ENCODE measurements around the gene ADAMTS13.
A peak's percentile ranks its signal among the peaks of the same experiment; 100 is the strongest.

ADAMTS13 gene

DNA sequence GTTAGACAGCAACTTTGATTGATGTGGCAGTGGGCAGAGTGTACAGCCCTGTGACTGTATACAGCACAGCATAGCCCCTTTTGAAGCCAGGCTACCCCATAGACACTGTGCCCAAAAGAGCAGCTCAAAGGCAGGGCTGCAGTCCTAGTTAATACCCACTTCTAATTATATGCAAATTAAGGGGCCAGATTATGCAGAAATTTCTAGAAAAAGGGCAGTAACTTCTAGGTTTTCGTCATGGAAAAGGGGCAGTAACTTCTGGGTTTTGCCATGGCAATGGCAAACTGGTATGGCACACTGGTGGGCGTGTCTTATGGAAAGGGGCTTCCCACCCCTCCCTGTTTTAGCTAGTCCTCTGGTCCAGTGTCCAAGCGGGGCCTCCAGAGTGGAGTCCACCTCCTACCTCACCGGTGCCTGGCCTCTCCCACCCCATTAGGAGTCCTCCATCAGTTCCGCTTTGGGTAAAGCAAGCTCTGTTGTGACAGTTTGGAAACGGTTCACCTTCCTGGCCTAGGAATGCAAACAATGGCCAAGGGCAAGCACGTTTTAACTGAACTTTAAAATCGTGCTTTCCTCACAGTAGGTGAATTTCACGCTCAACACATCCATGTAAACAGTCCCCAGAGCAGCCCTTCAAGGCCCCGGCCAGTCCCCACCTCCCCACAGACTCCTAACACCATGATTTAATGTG is 5.6 kb downstream of the ADAMTS13 start:
- DNase-seq = no peak

DNA sequence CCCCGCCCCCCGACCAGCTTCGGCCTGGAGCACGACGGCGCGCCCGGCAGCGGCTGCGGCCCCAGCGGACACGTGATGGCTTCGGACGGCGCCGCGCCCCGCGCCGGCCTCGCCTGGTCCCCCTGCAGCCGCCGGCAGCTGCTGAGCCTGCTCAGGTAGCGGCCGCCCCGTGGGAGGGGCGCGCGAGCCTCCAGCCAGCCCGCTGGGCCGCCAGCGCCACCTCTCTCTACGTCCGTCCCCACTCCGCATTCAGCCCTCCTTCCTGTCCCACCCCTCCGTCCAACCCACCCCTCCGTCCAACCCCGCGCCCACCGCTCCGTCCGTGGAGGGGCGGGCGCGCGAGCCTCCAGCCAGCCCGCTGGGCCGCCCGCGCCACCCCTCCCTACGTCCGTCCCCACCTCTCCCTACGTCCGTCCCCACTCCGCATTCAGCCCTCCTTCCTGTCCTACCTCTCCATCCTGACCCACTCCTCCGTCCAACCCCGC is 6.5 kb downstream of the ADAMTS13 start:
- DNase-seq = peak; percentile 77

DNA sequence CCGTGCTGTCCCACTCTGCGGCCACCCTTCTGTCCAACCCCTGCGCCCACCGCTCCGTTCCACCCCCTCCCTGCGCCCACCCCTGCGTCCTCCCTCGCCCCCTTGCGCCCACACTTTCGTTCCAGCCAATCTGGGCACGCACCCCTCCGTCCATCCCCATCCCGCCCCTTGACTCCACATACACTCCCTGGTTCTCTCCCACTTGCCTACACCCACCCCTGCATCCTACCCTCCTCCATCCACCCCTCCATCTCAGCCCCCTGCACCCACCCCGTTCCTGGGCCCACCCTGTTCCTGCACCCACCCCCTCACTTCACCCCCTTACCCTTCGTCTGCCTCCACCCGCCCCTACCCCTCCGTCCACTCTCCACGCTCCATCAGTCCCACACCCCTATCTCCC is 7.0 kb downstream of the ADAMTS13 start:
- no peak for DNase-seq

DNA sequence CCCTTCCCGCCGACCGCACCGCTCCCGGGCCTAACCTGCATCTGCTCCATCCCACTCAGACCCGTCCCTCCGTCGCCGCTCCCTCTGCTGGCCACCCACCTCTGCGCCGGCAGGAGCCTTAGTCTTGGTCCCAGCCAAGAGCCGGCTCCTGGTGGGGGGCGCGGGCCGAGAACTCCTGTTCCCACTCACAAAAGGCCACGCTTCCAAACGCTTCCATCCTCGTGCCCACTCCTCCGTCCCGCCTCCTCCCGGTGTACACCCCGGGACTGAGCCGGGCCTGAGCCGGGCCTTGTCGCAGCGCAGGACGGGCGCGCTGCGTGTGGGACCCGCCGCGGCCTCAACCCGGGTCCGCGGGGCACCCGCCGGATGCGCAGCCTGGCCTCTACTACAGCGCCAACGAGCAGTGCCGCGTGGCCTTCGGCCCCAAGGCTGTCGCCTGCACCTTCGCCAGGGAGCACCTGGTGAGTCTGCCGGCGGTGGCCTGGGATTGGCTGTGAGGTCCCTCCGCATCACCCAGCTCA is 7.5 kb downstream of the ADAMTS13 start:
- peak; percentile 56 for DNase-seq

DNA sequence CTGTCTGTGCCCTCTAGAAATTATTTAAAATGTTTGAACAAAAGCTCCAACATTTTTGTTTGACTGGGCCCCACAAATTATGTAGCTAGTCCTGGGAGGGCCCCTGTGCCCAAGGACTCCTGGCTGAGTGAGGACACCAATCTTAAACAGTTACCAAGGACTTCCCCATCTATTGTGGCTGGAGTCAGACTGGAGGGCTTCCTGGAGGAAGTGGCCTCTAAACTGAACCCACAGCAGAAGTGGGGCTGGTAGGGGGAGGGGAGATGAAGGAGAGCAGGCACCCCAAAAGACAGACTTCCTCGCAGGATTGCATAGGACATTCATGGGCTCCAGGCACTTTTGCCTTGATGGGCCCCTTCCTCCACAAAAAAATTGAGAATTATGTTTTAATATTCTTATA is 8.1 kb downstream of the ADAMTS13 start:
- DNase-seq = no peak

DNA sequence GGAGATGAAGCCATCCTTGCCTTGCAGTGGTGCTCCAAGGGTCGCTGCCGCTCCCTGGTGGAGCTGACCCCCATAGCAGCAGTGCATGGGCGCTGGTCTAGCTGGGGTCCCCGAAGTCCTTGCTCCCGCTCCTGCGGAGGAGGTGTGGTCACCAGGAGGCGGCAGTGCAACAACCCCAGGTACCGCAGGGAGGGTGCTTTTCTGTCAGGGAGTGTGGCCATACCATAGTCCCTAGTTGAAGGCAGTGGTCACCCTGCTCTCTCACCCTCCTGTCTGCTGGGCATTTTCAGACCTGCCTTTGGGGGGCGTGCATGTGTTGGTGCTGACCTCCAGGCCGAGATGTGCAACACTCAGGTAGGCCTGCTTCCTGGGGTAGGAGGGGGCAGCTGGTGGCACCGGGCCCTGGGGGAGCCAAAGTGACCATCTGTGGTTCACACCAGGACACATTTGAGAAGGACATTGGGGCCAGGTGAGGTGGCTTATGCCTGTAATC is 11.2 kb downstream of the ADAMTS13 start:
- no peak for DNase-seq

DNA sequence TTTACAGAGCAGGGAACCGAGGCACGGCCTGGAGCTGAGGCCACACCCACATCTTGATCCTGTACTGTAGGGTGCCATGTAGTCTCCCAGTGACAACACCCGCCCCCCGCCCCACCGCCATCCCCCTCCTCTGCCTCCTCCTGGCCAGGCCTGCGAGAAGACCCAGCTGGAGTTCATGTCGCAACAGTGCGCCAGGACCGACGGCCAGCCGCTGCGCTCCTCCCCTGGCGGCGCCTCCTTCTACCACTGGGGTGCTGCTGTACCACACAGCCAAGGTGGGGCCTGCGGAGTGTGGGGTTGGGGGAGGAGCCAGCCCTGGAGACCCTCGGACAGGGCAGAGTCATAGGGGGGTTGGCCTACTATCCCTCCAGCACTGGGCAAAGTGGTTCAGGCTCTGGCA is 14.5 kb downstream of the ADAMTS13 start:
- DNase-seq = no peak

DNA sequence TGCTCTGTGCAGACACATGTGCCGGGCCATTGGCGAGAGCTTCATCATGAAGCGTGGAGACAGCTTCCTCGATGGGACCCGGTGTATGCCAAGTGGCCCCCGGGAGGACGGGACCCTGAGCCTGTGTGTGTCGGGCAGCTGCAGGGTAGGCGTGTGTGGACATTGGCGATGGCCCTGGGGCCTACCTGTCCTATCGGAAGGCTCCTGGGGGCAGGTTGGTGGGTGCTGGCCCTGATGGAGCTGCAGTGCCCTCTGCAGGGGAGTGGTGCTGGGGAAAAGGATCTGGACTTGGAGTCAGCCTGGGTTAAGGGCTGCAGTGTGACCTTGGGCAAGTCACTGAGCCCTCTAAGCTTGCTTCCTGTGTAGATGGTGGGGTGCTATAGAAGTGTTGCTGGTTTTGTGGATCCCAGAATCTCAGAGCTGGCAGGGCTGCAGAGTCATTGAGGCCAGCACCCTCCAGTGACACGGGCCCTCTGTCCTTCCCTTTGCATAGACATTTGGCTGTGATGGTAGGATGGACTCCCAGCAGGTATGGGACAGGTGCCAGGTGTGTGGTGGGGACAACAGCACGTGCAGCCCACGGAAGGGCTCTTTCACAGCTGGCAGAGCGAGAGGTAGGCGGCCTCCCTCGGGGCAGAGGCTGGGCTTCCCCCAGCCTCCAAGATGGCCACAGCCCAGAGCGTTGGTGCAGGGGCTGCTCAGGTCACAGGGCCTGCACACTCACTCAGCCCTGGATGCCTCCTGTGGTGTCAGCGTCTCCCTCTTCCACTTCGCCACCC is 15.8 kb downstream of the ADAMTS13 start:
- peak; percentile 53 for DNase-seq

DNA sequence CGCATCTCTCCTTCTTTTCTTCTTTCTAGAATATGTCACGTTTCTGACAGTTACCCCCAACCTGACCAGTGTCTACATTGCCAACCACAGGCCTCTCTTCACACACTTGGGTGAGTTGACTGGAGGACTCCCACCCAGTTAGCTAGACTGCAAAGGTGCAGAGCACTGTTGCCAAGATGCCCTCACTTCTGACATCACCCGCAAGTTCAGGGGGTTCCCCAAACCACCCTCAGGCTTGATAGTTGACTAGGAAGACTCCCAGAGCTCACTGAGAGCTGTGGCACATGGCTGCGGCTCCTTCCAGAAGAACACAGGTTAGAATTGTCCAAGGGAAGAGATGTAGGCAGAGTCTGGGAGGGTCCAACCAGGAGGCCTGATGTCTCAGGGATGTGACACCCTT is 17.2 kb downstream of the ADAMTS13 start:
- DNase-seq = no peak

DNA sequence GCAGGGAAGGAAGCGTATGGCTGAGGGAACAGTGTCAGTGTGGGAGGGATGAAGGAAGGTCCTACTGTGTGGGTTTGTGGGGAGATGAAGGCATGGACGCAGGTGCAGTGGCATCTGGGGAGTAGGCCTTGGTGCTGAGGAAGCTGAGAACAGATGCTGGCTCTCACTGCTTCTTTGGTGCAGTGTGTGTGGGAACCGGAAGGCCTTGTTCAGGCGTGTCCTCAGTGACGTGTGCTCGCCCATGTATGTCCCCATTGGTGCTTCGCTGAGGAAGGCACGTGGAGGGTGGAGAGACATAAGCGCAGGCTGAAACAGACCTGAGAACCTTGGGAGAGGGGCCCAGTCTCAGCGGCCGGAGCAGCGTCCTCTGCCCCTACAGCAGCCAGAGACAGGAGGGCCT is 18.7 kb downstream of the ADAMTS13 start:
- no peak for DNase-seq

DNA sequence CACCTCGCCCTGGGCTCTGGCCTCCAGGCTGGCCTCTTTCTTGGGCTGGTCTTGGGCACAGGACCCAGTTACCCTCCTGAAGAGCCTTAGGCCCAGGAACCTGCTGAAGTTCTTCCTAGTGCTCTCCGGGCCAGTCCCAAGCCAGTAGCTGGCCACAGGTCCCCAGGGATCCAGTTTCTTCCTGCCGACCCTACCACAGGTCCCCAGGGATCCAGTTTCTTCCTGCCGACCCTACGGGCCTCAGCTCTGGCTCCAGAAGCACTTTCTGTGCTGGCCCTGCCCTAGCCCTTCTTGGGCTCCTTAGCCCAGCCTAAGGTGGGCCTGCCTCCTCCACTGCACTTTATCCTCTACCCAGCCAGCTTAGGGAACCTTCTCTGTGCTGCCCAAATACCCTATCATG is 19.4 kb downstream of the ADAMTS13 start:
- no peak for DNase-seq

DNA sequence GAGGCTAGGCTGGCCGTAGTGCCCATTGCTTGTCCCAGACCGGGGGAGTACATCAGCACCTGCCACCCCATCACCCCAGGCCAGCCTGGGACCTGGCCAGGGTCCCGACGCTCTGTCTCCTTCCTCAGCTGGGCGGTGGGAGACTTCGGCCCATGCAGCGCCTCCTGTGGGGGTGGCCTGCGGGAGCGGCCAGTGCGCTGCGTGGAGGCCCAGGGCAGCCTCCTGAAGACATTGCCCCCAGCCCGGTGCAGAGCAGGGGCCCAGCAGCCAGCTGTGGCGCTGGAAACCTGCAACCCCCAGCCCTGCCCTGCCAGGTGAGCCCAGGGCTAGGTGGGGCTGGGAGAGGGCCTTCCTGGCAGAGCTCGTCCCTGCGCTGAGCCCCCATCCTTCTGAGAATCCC is 21.1 kb downstream of the ADAMTS13 start:
- DNase-seq = no peak

DNA sequence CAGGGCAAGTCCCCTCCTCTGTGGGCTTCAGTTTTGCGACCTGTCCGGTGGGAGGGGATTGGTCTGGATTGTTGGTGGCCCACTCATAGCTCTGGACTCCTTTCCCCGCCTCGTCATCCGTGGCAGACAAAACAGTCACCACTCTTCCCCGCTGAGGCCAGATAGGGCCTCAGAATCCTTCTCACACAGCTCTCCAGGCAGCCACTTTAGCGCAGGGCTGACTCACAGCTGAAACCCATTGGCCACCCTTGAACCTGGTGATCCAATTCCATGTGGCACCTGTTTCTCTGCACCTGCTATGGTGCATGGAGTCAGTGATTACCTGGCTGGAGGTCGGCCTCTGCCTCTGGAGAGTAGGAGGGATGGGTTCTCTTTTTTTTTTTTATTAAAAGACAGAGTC is 21.8 kb downstream of the ADAMTS13 start:
- DNase-seq = no peak

DNA sequence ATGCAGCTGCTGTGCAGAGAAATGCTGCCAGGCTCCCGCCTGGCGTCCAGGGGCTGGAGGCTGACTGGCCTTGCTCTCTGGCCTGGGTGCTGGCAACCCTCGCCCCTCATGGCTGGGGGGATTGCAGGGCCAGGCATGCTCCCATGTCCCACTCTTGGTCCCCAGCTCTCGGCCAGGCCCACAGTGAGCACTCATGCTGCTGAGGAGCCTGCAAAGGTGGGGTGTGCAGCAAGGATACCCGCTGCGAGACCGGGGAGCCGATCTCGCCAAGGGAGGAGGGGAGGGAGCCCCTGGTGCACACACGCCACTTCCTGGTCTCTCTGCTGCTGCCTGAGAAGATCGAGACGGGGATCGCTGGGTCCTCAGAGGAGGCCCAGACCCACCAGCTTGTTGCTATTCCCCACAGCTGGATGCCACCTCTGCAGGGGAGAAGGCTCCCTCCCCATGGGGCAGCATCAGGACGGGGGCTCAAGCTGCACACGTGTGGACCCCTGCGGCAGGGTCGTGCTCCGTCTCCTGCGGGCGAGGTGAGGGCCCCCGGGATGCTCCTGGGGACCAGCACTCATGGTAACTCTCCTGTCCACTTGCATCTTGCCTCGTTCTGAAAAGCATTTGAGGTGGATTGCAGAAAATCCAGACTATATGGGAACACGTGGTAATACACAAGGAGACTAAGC is 23.3 kb downstream of the ADAMTS13 start:
- no peak for DNase-seq

DNA sequence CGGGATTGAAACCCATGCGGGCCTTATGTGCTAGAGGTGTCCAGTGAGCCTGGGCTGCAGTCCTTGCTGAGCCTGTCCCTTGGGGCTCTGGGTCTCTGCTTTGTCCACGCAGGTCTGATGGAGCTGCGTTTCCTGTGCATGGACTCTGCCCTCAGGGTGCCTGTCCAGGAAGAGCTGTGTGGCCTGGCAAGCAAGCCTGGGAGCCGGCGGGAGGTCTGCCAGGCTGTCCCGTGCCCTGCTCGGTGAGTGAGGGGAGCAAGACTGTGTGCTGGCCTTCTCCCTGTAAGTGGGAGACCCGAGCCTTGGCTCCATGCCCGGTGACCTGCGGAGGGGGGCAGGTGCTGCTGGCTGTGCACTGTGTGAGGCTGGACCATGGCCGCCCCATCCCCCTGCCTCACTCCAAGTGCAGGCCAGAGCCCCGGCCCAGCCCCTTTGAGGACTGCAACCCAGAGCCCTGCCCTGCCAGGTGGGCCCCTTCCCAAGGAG is 26.4 kb downstream of the ADAMTS13 start:
- no peak for DNase-seq

DNA sequence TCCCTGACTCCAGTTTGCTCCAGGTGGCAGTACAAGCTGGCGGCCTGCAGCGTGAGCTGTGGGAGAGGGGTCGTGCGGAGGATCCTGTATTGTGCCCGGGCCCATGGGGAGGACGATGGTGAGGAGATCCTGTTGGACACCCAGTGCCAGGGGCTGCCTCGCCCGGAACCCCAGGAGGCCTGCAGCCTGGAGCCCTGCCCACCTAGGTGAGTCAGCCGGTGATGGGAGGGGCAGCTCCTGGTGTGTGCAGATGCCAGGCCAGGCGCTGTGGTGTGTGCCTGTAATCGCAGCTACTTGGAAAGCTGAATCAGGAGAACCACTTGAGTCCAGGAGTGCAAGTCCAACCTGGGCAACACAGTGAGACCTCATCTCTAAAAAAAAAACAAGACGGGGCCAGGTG is 27.6 kb downstream of the ADAMTS13 start:
- peak; percentile 46 for DNase-seq

DNA sequence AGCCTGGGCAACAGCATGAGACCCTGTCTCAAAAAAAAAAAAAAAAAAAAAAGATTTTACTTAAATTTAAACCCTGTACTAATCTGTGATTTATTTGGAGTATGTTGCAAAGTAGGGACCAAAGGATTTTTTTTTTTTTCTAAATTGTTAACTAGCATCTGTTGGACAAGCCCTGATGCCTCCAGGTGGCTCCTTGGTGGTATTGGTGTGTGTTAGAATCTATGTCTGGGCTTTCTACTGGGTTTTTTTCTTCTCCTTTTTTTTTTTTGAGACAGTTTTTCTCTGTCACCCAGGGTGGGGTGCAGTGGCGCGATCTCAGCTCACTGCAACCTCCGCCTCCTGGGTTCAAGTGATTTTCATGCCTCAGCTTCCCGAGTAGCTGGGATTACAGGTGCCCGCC is 29.7 kb downstream of the ADAMTS13 start:
- peak; percentile 49 for DNase-seq

DNA sequence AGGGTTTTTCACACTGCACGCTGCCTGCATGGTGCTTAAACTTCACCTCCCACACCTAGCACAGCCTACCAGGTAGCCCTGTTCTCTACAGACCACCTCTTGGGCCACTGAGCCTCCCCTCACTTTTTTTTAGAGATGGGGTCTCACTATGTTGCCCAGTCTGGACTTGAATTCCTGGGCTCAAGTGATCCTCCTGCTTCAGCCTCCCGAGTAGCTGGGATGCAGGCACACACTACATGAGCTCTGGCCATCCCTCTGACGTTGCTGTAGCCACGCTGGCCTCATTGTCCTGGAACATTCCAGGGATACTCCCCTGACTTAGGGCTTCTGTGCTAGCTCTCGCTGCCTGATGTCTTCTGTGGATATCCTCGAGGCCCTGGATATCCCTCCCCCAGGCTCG is 30.4 kb downstream of the ADAMTS13 start:
- no peak for DNase-seq

DNA sequence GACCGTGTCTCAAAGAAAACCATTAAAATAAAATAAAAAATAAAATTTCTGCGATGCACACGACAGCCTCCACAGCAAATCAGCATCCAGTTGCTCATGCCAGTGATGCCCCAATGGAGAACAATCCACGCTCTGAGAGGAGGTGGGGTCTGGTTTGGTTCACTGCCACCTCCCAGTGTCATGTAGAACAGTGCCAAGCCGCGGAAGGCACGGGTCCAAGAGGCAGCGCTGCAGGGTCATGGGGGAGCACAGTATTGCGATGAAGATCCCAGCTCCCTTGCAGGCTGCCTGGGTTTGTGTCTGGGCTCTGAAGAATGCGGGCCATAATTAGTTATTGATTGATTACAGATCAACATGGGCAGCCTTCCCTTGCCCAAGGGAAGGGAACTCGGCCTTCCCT is 31.5 kb downstream of the ADAMTS13 start:
- no peak for DNase-seq

DNA sequence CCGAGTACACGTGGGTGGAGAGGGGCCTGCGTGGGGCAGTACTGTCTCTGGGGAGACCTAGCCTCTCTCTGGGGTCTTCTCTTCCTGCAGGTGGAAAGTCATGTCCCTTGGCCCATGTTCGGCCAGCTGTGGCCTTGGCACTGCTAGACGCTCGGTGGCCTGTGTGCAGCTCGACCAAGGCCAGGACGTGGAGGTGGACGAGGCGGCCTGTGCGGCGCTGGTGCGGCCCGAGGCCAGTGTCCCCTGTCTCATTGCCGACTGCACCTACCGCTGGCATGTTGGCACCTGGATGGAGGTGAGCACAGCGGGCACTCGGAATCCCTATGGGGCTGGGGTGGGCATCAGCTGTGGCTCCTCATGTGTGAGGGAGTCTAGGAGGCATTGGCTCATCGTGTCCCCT is 32.2 kb downstream of the ADAMTS13 start:
- no peak for DNase-seq

DNA sequence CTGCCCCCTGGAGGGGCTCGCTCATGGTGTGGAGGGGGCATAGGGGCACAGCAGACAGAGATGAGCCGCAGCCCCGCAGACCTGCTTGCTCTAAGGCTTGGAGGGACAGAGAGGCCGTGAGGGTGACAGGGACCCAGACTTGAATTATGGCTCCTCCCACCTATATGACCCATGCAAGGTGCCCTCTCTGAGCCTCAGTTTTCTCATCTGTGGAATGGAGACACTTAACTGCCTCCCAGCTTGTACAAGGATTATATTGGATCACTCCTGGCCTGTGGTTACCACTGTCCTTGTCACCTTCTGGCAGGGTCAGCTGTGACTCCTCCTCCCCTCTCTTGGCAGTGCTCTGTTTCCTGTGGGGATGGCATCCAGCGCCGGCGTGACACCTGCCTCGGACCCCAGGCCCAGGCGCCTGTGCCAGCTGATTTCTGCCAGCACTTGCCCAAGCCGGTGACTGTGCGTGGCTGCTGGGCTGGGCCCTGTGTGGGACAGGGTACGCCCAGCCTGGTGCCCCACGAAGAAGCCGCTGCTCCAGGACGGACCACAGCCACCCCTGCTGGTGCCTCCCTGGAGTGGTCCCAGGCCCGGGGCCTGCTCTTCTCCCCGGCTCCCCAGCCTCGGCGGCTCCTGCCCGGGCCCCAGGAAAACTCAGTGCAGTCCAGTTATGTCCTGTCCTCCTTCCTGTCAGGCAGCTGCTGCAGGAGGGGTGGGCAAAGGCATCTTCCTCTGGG is 32.9 kb downstream of the ADAMTS13 start:
- DNase-seq = no peak

DNA sequence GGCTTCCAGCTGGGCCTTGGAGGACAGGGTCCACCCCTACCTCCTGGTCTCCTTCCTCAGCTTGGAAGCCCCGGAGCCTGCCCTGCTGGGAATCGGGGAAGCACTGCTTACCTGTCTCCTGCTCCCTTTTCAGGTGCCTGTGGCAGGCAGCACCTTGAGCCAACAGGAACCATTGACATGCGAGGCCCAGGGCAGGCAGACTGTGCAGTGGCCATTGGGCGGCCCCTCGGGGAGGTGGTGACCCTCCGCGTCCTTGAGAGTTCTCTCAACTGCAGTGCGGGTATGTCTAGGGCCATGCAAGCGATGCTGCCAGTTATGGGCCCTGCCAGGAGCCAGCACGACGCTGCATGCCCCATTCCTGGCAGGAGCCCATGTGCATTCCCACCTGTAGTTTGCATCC is 33.8 kb downstream of the ADAMTS13 start:
- DNase-seq = no peak

DNA sequence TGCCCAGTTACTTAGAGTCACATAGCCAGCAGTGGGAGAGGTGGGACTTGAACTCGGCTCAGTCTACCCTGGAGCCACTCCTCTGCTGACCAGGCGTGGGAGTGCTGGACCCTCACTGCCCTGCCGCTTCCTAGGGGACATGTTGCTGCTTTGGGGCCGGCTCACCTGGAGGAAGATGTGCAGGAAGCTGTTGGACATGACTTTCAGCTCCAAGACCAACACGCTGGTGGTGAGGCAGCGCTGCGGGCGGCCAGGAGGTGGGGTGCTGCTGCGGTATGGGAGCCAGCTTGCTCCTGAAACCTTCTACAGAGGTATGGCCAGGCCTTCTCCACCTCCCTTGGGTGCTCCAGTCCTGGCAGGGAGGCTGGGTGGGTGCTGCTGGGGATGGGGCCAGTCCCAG is 34.2 kb downstream of the ADAMTS13 start:
- peak; percentile 43 for DNase-seq
